Anterior cingulate cortex (tissue), 58 donors: ENCODE measurements around the gene TASP1.
"Not testable (repeated sequence)": the region's sequence is repeated elsewhere in the genome, so short reads cannot be mapped to it uniquely, and the experiment has no call there.

Experiments used
- DNase-seq, 58 donors: peaks; one replicate each; lab custom pipeline; 2025; lab: John Stamatoyannopoulos, UW

TASP1 gene

DNA sequence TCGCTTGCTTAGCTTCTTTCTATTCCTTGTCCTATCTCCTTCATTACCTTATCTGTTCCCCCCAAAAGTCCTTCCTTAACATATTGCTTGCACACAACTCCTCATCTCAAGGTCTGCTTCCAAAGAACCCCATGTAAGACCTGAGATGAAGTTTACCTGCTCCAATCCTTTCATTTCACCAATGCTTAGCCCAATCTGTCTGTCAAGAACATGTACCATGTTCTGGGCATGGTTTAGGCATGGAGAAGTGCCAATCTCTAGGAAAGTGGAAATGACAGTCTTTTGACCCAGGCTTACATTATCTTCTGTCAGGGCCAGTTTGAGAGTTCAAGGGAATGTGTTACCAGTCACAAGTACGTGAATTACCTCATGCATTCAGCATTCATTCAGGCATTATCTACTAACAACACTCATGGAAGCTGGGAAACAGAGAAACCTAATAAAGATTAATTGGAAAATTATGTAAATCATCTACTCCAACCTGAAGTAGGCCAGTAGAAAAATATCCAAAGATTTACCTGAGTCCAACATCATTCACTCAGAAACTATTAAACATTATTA lies 15.8 kb upstream of the TASP1 start:
- no peak for DNase-seq

DNA sequence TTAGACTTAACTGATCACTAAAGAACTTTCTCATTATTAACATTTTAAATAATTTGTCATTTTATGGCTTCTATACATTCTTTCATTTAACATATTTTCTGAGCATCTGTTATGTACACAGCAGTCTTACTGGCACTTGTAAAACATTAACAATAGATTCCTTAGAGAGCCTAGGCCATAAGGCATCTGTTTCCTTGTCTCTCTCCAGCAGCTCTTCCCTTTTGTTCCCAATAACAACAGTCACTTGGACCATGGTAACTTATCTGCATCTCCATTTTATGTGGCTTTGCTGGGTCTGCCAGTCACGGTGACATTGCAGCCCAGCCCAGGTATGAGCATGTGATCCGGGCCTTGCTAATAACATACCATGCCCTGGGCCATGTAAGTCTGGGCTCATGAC lies 11.7 kb upstream of the TASP1 start:
- no peak for DNase-seq

DNA sequence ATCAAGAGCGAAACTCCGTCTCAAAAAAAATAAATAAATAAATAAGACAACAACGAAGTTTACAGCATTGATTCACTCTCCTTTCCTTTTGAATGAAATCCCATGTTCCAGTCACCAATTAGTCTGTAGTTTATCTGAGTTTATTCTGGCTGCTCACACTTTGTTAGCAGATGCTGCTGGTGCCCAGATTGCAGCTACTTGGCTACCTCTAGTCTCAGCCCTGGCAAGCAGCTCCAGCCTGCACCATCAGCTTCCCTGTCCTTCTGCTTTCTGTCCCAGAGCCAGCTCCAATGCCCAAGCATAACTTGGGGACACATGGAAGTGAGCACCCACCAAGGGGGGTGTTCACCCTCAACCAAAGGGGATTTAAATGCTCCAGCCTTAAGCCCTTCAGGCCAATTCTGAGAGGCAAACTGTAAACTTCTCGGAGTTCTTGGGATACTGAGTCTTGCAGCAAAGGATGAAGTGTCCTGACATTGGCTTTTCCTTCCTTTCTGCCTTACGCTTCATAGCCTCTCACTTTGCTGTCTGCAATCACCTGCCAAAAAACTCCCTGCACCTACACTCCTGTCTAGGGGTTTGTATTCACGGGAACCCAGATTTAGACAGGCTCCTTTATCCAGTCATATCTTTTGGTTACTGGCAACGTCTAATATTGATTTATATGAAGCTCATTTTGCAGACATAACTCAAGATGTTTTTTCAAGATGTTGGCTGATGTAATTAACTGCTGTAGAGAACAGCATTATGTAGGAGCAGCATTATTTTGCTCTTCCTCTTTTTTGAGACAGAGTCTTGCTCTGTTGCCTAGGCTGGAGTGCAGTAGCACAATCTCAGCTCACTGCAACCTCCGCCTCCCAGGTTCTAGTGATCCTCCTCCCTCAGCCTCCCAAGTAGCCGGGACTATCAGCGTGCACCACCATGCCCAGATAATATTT lies 9.8 kb upstream of the TASP1 start:
- DNase-seq = peak in 5 of 58 donors; percentile 1 to 18 (median 5)

DNA sequence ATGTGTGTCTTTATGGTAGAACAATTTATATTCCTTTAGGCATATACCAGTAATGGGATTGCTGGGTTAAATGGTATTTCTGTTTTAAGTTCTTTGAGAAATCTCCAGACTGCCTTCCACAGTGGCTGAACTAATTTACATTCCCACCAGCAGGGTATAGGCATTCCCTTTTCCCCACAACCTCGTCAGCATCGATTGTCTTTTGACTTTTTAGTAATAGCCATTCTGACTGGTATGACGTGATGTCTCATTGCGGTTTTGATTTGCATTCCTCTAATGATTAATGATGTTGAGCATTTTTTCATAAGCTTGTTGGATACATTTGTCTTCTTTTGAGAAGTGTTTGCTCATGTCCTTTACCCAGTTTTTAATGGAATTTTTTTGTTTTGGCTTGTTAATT lies 5.3 kb upstream of the TASP1 start:
- DNase-seq = no peak

DNA sequence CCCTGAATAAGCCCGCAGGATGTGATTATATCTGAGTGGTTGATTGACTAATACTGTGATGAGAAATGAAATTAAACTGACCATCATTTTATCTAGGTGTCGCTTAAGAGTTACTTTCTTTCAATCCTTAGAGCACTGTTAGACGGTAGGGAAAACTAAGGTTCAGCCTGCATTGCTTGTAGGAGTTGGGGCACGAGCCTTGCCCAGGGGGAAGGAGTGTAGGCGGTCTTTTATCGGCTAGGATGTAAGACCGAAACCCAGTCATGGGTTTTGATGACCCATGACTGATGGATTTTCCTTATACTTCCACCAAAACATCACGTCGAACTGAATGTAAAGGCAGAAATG lies 392 bp upstream of the TASP1 start:
- DNase-seq = peak in 1 of 58 donors; percentile 44

- DNase-seq = no peak
These were observed 603 bp downstream of the TASP1 start for GRCh38 chr20:13638162-13638495.

- DNase-seq = no peak
These were observed 6.3 kb downstream of the TASP1 start for GRCh38 chr20:13632431-13632830.

DNA sequence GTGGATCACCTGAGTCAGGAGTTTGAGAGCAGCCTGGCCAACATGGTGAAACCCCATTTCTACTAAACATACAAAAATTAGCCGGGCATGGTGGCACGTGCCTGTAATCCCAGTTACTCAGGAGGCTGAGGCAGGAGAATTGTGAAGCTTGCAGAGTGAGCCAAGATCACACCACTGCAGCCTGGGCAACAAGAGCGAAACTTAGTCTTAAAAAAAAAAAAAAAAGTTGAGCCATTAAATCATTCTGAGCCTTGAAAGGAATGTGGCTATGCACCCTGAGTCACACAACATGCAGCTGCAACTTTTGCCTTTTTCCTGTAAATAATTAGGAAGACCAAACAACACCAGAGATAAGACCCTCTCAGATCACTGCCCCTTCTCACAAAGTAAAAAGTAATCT lies 11.2 kb downstream of the TASP1 start:
- not testable (repeated sequence) for DNase-seq

GRCh38 chr20:13626724-13627123 lies 12.0 kb downstream of the TASP1 start:
- no peak for DNase-seq

GRCh38 chr20:13625304-13625979 lies 13.3 kb downstream of the TASP1 start:
- DNase-seq = peak in 1 of 58 donors; percentile 1

GRCh38 chr20:13619415-13619814 lies 19.3 kb downstream of the TASP1 start:
- DNase-seq = not testable (repeated sequence)

DNA sequence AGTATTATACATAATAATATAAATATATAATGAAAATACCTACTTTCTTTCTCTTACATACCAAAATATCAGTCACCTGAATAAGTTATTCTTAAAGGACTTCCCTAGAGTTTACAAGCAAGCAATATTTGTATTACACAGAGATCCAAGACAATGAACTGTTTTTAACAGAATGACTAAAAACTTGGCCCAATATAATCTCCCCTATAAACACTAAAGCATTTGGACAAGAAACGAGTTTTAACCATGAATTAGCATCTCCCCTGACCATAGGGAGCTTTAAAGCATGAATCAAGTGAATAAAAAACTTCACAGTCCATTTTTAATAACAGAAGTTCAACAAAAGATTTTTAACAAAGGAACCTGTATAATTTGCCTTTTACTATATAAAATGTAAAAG lies 20.3 kb downstream of the TASP1 start:
- DNase-seq = not testable (repeated sequence)

DNA sequence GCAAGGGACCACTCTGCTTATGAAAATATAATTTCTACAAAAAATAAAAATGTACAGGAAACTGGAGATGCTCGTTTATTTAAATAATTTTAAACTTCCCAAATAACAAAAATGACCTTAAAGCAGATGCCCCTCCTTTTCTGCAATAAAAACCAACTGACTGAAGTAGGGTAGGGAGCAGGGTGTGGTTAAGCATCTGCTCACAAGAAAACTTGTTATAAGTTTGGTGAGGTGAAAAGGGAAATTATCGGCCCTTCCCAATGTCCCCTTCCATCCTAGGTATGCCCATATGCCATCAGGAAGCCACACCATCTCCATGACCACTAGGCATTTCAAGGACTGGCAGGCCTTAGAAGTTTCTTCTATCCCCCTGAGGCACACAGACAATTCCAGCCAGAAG lies 21.1 kb downstream of the TASP1 start:
- not testable (repeated sequence) for DNase-seq

- not testable (repeated sequence) for DNase-seq
These were observed 22.0 kb downstream of the TASP1 start for GRCh38 chr20:13616713-13617112.

DNA sequence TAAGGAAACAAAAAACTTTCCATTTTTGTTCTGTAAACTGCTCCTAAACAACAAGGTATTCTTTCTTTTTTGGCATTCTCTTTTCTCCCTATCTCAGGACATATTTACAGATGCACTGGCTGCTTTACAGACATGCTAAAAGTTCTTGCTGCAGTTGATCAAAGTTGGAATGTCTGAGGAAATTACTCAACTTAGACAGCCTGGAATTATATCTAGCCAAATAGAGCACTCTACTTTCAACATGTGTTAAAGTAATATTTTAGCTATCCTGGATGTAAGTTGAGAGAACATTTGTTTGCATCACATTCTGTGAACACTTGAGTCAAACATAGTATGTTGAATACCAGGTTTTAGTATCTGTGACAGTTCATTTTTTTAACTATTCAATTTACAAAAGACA lies 24.8 kb downstream of the TASP1 start:
- no peak for DNase-seq

- no peak for DNase-seq
These were observed 27.1 kb downstream of the TASP1 start for GRCh38 chr20:13611611-13612125.

DNA sequence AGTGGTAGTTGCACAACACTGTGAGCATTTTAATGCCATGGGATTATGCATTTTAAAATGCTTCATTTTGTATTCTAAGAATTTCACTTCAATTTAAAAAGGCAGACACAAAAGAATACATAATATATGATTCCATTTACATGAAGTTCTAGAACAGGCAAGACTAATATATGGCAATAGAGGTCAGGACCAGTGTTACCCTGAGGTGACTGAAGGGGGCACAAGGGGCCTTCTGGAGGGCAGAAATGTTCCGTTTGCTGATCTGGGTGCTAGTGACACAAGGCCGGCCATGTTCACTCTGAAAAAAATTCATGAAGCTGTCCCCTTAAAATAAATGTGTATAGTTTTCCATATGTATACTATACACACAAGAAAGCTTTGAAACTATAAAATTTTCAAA lies 28.5 kb downstream of the TASP1 start:
- DNase-seq = no peak

DNA sequence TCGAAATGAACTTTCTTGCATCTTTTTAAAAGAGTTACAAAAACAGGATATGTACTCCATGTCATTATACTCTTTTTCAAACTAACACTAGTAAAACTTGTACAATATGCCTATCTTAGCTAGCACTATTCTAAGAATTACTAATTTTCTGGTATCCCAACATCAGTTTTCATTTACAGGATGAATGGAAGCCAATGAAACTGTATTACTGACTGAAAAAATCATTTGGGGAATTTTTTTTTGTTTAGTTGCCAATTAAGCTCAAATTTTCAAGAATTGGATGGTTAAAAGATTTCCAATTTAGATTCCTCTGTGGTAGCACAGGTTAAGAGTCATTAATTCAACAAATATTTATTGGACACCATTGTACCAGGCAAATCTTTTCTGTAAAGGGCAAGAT lies 30.7 kb downstream of the TASP1 start:
- DNase-seq = no peak

GRCh38 chr20:13593423-13593822 lies 45.3 kb downstream of the TASP1 start:
- not testable (repeated sequence) for DNase-seq

DNA sequence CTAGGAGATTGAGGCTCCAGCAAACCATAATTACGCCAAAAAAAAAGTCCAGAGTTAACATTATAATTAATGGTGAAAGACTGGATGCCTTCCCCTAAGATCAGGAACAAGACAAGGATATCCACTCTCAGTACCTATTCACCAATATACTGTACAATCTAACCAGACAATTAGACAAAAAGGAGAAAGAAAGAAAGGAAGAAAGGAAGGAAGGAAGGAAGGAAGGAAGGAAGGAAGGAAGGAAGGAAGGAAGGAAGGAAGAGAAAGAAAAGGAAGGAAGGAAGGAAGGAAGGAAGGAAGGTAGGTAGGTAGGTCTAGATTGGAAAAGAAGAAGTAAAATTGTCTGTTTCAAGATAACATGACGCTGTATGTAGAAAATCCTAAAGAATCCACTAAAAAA lies 50.7 kb downstream of the TASP1 start:
- DNase-seq = no peak

GRCh38 chr20:13587370-13587769 lies 51.4 kb downstream of the TASP1 start:
- DNase-seq = no peak
